Breast epithelium (tissue), 3 donors: Measurements from ENCODE around the gene SLC25A46.

Experiments
- POLR2A ChIP-seq: fragments of 450-650 bp; IDR thresholded peaks from one replicate; pipeline ENCODE4 v1.6.1; 2016; ENCODE audit warnings: antibody characterized with exemption, mild to moderate bottlenecking, moderate library complexity
- POLR2AphosphoS5 ChIP-seq, 3 donors: sonication (generic); formaldehyde crosslinking; IDR thresholded peaks; one replicate each; pipeline ENCODE4 v1.6.1; 2017; ENCODE audit warnings: antibody characterized with exemption in 3 of 3
- TF ChIP-seq, protein P1 (sequence below), 3 donors: fragments of 450-650 bp; IDR thresholded peaks; one replicate each; pipeline ENCODE4 v1.5.1; 2016 to 2017; ENCODE audit warnings: antibody characterized with exemption in 3 of 3, mild to moderate bottlenecking in 3 of 3, moderate library complexity in 3 of 3

DNA sequence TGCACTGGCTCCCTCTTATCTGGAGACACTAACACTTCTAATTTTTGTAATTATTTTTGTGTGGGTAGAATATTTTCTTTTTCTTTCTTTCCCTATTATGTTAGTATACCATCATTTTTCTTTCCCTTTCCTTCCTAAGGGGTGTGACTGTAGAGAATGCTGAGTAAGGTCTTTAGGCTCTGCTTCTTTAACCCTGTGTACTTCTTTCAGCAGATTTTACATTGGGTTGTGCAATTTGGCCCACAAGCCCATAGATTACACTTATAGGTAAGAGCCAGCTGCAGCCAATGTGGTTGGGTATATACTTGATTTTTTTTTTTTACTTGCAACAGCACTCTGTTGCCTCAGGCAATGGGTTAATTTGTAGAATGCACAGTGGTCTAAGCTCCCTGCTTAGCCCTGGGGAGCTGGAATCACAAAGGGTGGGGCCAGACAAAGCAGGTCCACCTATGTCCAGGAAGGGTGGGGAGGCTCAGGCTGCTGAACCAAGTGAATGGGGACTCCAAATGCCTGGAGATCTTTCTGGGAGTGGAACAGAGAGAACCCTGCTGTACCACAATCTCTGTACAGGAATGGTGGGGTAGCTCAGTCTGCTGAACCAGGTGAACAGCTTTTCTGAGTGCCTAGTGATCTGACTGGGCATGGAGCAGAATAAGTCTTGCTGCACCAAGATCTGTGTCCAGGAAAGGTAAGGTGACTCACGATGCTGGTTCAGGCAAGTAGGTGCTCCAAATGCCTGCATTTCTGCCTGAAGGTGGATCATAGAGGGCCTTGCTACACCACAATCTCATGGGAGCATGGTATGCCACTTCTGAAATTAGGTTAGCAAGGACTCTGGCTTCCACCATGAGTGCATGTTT is 64.9 kb downstream of the SLC25A46 start:
- TF ChIP-seq, protein P1, sequence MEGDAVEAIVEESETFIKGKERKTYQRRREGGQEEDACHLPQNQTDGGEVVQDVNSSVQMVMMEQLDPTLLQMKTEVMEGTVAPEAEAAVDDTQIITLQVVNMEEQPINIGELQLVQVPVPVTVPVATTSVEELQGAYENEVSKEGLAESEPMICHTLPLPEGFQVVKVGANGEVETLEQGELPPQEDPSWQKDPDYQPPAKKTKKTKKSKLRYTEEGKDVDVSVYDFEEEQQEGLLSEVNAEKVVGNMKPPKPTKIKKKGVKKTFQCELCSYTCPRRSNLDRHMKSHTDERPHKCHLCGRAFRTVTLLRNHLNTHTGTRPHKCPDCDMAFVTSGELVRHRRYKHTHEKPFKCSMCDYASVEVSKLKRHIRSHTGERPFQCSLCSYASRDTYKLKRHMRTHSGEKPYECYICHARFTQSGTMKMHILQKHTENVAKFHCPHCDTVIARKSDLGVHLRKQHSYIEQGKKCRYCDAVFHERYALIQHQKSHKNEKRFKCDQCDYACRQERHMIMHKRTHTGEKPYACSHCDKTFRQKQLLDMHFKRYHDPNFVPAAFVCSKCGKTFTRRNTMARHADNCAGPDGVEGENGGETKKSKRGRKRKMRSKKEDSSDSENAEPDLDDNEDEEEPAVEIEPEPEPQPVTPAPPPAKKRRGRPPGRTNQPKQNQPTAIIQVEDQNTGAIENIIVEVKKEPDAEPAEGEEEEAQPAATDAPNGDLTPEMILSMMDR (IDR thresholded peaks at IDR 0.05), result no peak
- no peak for TF ChIP-seq POLR2A
- no peak for TF ChIP-seq POLR2AphosphoS5 (IDR thresholded peaks at IDR 0.05)
